Hematopoietic multipotent progenitor cell treated with erythropoietin and hydrocortisone succinate and interleukin-3 and kit ligand, for 8 days (in vitro differentiated cells): ENCODE measurements around the gene GALNT7.

ENCODE experiments used
- DNase-seq: peaks from one replicate; pipeline ENCODE4 v3.0.0-alpha.2; 2015

GALNT7 gene

GRCh38 chr4:173362666-173363065, 194.1 kb downstream of the GALNT7 start:
- DNase-seq, result no peak

- no peak for DNase-seq
Measured at GRCh38 chr4:173365359-173365996, 196.9 kb downstream of the GALNT7 start.

GRCh38 chr4:173367285-173367684, 198.7 kb downstream of the GALNT7 start:
- no peak for DNase-seq

GRCh38 chr4:173367946-173368345, 199.3 kb downstream of the GALNT7 start:
- DNase-seq, result peak; percentile 61

- no peak for DNase-seq
Measured at GRCh38 chr4:173370130-173370476, 201.5 kb downstream of the GALNT7 start.

- DNase-seq, result peak; percentile 98
Measured at GRCh38 chr4:173370477-173371291, 202.1 kb downstream of the GALNT7 start, which contains the start of gene SAP30. Gene SAP30, plus strand, starts transcription at chr4:173370954. Its CDS starts 229 bp downstream, at chr4:173371183.

GRCh38 chr4:173371292-173372192, 202.9 kb downstream of the GALNT7 start:
- DNase-seq, result peak; percentile 74
